ENCODE measurements around the gene MESP2.

The MESP2 gene

DNA sequence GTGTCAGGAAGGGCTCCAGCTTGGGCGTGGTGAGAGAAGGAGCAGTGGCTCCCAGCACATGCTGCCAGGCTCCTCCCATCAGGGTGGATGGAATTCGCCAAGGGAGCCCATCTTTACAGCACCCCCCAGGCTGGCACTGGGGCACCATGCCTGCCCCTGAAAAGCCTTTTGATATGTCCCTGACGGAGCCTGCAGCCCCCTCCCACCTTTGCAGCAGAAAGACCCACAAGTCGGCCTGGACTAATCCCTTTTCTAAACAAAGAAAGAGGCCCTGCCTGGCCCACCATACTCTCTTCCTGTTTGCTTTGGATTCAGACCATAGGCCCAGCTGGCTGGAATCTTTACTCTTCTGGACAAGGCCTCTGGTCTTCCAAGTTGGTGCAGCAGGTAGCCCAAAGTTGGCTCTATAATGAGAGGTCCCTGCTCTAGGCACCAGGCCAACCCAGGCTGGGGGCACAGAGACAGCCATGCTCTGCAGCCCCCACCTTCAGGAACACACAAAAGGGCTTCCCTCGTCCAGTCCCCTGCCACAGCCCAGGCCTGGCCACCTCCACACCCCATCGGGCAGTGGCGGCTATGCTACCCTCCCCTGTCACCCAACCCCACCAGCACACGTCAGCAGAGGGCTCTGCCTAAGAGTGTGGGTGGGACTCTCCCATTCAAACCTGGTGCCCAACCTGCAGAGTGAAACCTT lies 33.1 kb downstream of the MESP2 start:
- Histone ChIP-seq H3K14ac (ENCODE audit: low read length) (peak overlapping the region; percentile 98), H3K36me3 (replicated peaks in 1 of 2; ENCODE audit: control insufficient read depth in 2 of 2, insufficient read depth in 2 of 2, low read length in 2 of 2) (no peaks in the 10 kb centered on the region), H2AK5ac (ENCODE audit: low read depth, low read length) (peak overlapping the region; percentile 99), H3K9ac (ENCODE audit: low read depth, low read length, poor library complexity) (no peak overlapping the region), H2BK15ac (ENCODE audit: low read length) (peak overlapping the region; percentile 94), H4K91ac (ENCODE audit: low read depth, low read length, poor library complexity) (no peak overlapping the region), H2BK12ac (ENCODE audit: low read length) (peak overlapping the region; percentile 98), H2BK5ac (ENCODE audit: low read length) (peak overlapping the region; percentile 91), H2AFZ (ENCODE audit: low read length) (peak overlapping the region; percentile 82), H3K4me3 (ENCODE audit: low read length in 2 of 2) (no peak overlapping the region), H3K4me2 (ENCODE audit: insufficient read depth, low read length, poor library complexity, severe bottlenecking) (no peak overlapping the region), H3K4me1 (ENCODE audit: control insufficient read depth in 2 of 2, insufficient read depth in 1 of 2, low read depth in 1 of 2, low read length in 2 of 2) (peaks cover 0 to 12% of the 10 kb centered on the region in 2 donors), H3K9me3 (replicated peaks in 1 of 2; ENCODE audit: control insufficient read depth in 2 of 2, insufficient read depth in 1 of 2, low read depth in 1 of 2, low read length in 2 of 2) (no peaks in the 10 kb centered on the region), H3K23ac (ENCODE audit: low read depth, low read length, poor library complexity) (no peak overlapping the region), H3K4ac (ENCODE audit: low read length) (no peak overlapping the region), H2BK120ac (ENCODE audit: low read depth, low read length) (peak overlapping the region; percentile 99), H3K27me3 (ENCODE audit: control insufficient read depth in 3 of 3, insufficient read depth in 3 of 3, low read depth in 1 of 3, low read length in 3 of 3) (peaks cover 4 to 41% (median 11%) of the 10 kb centered on the region in 3 experiments), H3K79me1 (ENCODE audit: low read depth, low read length) (no peaks in the 10 kb centered on the region), H4K8ac (ENCODE audit: low read depth, low read length) (peak overlapping the region; percentile 92), H3K27ac (replicated peaks; ENCODE audit: low read length) (no peak overlapping the region), H3K18ac (ENCODE audit: low read length) (peak overlapping the region; percentile 92)
- no peak for DNase-seq (ENCODE audit: low spot score)
- WGBS, 2 donors (ENCODE audit: extremely low coverage in 2 of 2, insufficient read length in 2 of 2, insufficient replicate concordance in 1 of 2) = no CpG with 5 or more reads among the region's 8 CpGs

DNA sequence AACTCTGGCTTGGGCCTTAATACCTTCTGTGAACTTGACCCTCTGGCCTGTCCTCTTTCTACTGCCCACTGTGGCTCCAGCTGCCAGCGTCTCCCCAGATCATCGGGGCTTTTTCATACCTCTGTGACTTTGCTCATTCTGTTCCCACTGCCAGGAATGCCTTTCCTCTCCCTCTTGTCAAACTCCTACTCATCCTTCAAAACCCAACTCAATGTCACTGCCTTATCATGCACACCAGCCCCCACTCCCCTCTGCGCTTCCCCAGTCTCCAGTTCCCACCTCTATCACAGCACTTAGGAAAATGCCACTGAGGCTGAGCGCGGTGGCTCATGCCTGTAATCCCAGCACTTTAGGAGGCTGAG lies 33.6 kb downstream of the MESP2 start:
- H3K4me2 ChIP-seq (ENCODE audit: insufficient read depth, low read length, poor library complexity, severe bottlenecking) = no peak overlapping the region
- no peak overlapping the region for H3K14ac ChIP-seq (ENCODE audit: low read length)
- peaks cover 0 to 12% of the 10 kb centered on the region in 2 donors for H3K4me1 ChIP-seq (ENCODE audit: control insufficient read depth in 2 of 2, insufficient read depth in 1 of 2, low read depth in 1 of 2, low read length in 2 of 2)
- H4K91ac ChIP-seq (ENCODE audit: low read depth, low read length, poor library complexity) = no peak overlapping the region
- H2AK5ac ChIP-seq (ENCODE audit: low read depth, low read length) = peak overlapping the region; percentile 99
- H3K9me3 ChIP-seq (replicated peaks in 1 of 2; ENCODE audit: control insufficient read depth in 2 of 2, insufficient read depth in 1 of 2, low read depth in 1 of 2, low read length in 2 of 2) = no peaks in the 10 kb centered on the region
- DNase-seq (ENCODE audit: low spot score) = no peak
- H3K9ac ChIP-seq (ENCODE audit: low read depth, low read length, poor library complexity) = no peak overlapping the region
- no peaks in the 10 kb centered on the region for H3K79me1 ChIP-seq (ENCODE audit: low read depth, low read length)
- H2AFZ ChIP-seq (ENCODE audit: low read length) = no peak overlapping the region
- peak overlapping the region; percentile 92 for H3K18ac ChIP-seq (ENCODE audit: low read length)
- no peak overlapping the region for H2BK12ac ChIP-seq (ENCODE audit: low read length)
- peak overlapping the region; percentile 91 for H2BK5ac ChIP-seq (ENCODE audit: low read length)
- H2BK15ac ChIP-seq (ENCODE audit: low read length) = peak overlapping the region; percentile 30
- no peak overlapping the region for H3K4me3 ChIP-seq (ENCODE audit: low read length in 2 of 2)
- no peak overlapping the region for H3K27ac ChIP-seq (replicated peaks; ENCODE audit: low read length)
- no peak overlapping the region for H3K23ac ChIP-seq (ENCODE audit: low read depth, low read length, poor library complexity)
- peaks cover 4 to 45% (median 15%) of the 10 kb centered on the region in 3 experiments for H3K27me3 ChIP-seq (ENCODE audit: control insufficient read depth in 3 of 3, insufficient read depth in 3 of 3, low read depth in 1 of 3, low read length in 3 of 3)
- WGBS, 2 donors (ENCODE audit: extremely low coverage in 2 of 2, insufficient read length in 2 of 2, insufficient replicate concordance in 1 of 2) = no CpG with 5 or more reads among the region's 5 CpGs
- no peak overlapping the region for H4K8ac ChIP-seq (ENCODE audit: low read depth, low read length)
- no peak overlapping the region for H3K4ac ChIP-seq (ENCODE audit: low read length)
- H2BK120ac ChIP-seq (ENCODE audit: low read depth, low read length) = peak overlapping the region; percentile 99
- no peaks in the 10 kb centered on the region for H3K36me3 ChIP-seq (replicated peaks in 1 of 2; ENCODE audit: control insufficient read depth in 2 of 2, insufficient read depth in 2 of 2, low read length in 2 of 2)

DNA sequence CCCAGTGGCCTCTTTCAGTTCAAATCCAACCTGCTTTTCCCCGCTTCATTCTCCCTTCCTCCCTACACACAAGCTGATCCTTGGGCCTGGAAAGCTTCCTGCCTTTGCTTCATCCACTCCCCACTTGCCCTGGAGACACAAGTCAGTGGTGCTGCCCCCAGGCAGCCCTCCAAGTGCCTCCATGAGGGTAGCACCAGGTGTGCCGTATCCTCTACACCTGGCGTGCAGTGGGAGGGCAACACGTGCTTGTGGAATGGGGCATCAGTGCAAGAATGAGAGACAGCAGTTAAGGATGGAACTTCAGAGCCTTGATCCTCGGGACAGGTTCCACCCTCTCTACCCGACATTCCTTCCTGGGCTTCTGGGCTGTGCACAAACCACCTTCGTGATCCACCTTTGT lies 34.7 kb downstream of the MESP2 start:
- Histone ChIP-seq H3K14ac (ENCODE audit: low read length) (no peak overlapping the region), H2BK15ac (ENCODE audit: low read length) (peak overlapping the region; percentile 87), H3K4ac (ENCODE audit: low read length) (no peak overlapping the region), H2BK5ac (ENCODE audit: low read length) (no peak overlapping the region), H3K27ac (replicated peaks; ENCODE audit: low read length) (no peak overlapping the region), H3K4me2 (ENCODE audit: insufficient read depth, low read length, poor library complexity, severe bottlenecking) (no peak overlapping the region), H3K4me1 (ENCODE audit: control insufficient read depth in 2 of 2, insufficient read depth in 1 of 2, low read depth in 1 of 2, low read length in 2 of 2) (peaks cover 0 to 12% of the 10 kb centered on the region in 2 donors), H4K91ac (ENCODE audit: low read depth, low read length, poor library complexity) (no peak overlapping the region), H3K18ac (ENCODE audit: low read length) (peak overlapping the region; percentile 11), H2AK5ac (ENCODE audit: low read depth, low read length) (peak overlapping the region; percentile 87), H2AFZ (ENCODE audit: low read length) (no peak overlapping the region), H4K8ac (ENCODE audit: low read depth, low read length) (peak overlapping the region; percentile 52), H3K36me3 (replicated peaks in 1 of 2; ENCODE audit: control insufficient read depth in 2 of 2, insufficient read depth in 2 of 2, low read length in 2 of 2) (no peaks in the 10 kb centered on the region), H3K23ac (ENCODE audit: low read depth, low read length, poor library complexity) (no peak overlapping the region), H3K27me3 (ENCODE audit: control insufficient read depth in 3 of 3, insufficient read depth in 3 of 3, low read depth in 1 of 3, low read length in 3 of 3) (peaks cover 6 to 56% (median 25%) of the 10 kb centered on the region in 3 experiments), H2BK120ac (ENCODE audit: low read depth, low read length) (peak overlapping the region; percentile 24), H3K79me1 (ENCODE audit: low read depth, low read length) (no peaks in the 10 kb centered on the region), H2BK12ac (ENCODE audit: low read length) (no peak overlapping the region), H3K9ac (ENCODE audit: low read depth, low read length, poor library complexity) (no peak overlapping the region), H3K9me3 (replicated peaks in 1 of 2; ENCODE audit: control insufficient read depth in 2 of 2, insufficient read depth in 1 of 2, low read depth in 1 of 2, low read length in 2 of 2) (peaks cover 5 to 7% of the 10 kb centered on the region in 2 donors), H3K4me3 (ENCODE audit: low read length in 2 of 2) (no peak overlapping the region)
- no peak for DNase-seq (ENCODE audit: low spot score)
- no CpG with 5 or more reads among the region's 7 CpGs for WGBS, 2 donors (ENCODE audit: extremely low coverage in 2 of 2, insufficient read length in 2 of 2, insufficient replicate concordance in 1 of 2)

DNA sequence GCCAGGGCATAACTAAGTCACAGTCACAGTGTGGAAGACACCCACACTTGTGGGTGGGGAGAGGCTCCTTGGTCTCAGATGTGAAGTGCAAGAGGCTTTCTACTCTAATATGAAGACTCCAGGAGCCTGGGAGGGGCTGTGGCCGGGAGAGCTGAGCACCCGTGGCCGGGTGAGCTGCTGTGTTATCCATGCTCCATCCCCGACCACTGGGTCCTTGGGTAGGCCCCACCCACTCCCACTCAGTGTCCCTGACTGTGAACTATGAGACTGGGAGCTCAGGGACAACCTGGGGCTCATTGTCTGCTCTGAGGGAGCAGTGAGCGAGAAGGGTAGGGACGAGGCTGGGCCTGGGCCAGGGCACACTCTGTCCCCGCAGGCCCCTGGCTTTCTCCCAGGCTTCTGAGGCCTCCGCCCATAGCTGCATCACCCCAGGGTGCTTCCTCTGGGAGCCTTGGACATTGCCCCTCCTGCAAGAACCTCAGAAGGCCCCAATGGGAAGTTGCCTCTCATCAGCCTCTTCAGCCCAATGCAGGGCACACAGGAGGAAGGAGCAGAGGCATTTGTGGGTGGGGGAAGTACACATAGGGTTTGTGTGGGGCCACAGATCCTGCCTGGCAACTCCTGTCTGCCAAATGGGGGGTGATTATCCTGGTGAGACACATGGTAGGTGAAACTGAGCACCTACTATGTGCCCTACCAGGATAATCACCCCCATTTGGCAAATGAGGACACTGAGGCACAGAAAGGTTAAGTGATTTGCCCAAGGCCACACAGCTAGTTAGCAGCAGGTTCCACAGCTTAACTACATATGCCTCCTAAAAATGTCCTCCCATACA lies 36.1 kb downstream of the MESP2 start:
- Histone ChIP-seq H2BK120ac (ENCODE audit: low read depth, low read length) (no peak overlapping the region), H2AK5ac (ENCODE audit: low read depth, low read length) (peak overlapping the region; percentile 87), H3K4ac (ENCODE audit: low read length) (no peak overlapping the region), H3K18ac (ENCODE audit: low read length) (peak overlapping the region; percentile 53), H3K4me2 (ENCODE audit: insufficient read depth, low read length, poor library complexity, severe bottlenecking) (peak overlapping the region; percentile 3), H4K91ac (ENCODE audit: low read depth, low read length, poor library complexity) (no peak overlapping the region), H3K4me3 (ENCODE audit: low read length in 2 of 2) (no peak overlapping the region), H3K27me3 (ENCODE audit: control insufficient read depth in 3 of 3, insufficient read depth in 3 of 3, low read depth in 1 of 3, low read length in 3 of 3) (peaks cover 6 to 62% (median 26%) of the 10 kb centered on the region in 3 experiments), H2BK5ac (ENCODE audit: low read length) (no peak overlapping the region), H3K9ac (ENCODE audit: low read depth, low read length, poor library complexity) (no peak overlapping the region), H3K36me3 (replicated peaks in 1 of 2; ENCODE audit: control insufficient read depth in 2 of 2, insufficient read depth in 2 of 2, low read length in 2 of 2) (no peaks in the 10 kb centered on the region), H3K4me1 (ENCODE audit: control insufficient read depth in 2 of 2, insufficient read depth in 1 of 2, low read depth in 1 of 2, low read length in 2 of 2) (peaks cover 0 to 12% of the 10 kb centered on the region in 2 donors), H3K23ac (ENCODE audit: low read depth, low read length, poor library complexity) (no peak overlapping the region), H2BK15ac (ENCODE audit: low read length) (peak overlapping the region; percentile 89), H2AFZ (ENCODE audit: low read length) (no peak overlapping the region), H4K8ac (ENCODE audit: low read depth, low read length) (no peak overlapping the region), H3K14ac (ENCODE audit: low read length) (no peak overlapping the region), H3K79me1 (ENCODE audit: low read depth, low read length) (no peaks in the 10 kb centered on the region), H3K9me3 (replicated peaks in 1 of 2; ENCODE audit: control insufficient read depth in 2 of 2, insufficient read depth in 1 of 2, low read depth in 1 of 2, low read length in 2 of 2) (peaks cover 5 to 12% of the 10 kb centered on the region in 2 donors), H3K27ac (replicated peaks; ENCODE audit: low read length) (no peak overlapping the region), H2BK12ac (ENCODE audit: low read length) (peak overlapping the region; percentile 31)
- no CpG with 5 or more reads among the region's 8 CpGs for WGBS, 2 donors (ENCODE audit: extremely low coverage in 2 of 2, insufficient read length in 2 of 2, insufficient replicate concordance in 1 of 2)
- DNase-seq (ENCODE audit: low spot score) = no peak

Measured in neuronal stem cell (in vitro differentiated cells).